ENCODE data around the gene CTSV.
"Not testable (repeated sequence)": the region's sequence is repeated elsewhere in the genome, so short reads cannot be mapped to it uniquely, and the experiment has no call there.

Gene CTSV

DNA sequence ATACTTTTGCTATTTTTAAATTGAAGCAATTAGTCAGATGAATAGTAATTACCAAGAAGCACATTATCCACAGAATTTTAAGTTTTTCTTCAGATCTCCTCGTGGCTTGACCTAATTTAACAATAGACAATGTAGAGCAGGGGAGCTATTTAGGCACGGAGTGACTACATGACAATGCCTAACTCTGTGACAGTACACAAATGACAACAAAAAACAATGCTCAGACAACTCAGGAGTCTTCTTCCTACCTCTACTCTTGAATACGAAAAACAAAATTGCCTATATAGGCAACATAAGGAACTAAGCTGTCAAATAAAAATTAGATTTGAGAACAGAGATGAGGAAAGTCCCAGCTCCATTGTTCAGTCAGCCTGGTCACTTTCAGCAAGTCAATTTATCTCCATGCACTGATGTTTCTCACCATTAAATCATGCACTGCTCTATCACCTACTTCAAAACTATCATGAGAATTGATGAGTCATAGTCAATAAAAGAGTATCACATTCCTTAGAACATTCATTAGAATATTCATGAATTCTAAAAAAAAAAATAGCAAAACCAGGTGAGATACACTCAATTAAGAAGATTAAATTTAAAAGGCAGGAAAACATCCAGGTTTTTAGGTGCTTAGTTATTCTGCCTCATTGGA, 38.7 kb downstream of the CTSV start:
- H3K9ac ChIP-seq (ENCODE audit: low read length); H3K23ac ChIP-seq (ENCODE audit: low read length in 2 of 2); H3K14ac ChIP-seq (ENCODE audit: low read length in 2 of 2); H4K8ac ChIP-seq (ENCODE audit: low read length); H4K91ac ChIP-seq (ENCODE audit: low read length); H2AFZ ChIP-seq (ENCODE audit: low read depth, low read length); H2BK5ac ChIP-seq (ENCODE audit: low read depth, low read length, poor library complexity, severe bottlenecking); H3K36me3 ChIP-seq (ENCODE audit: control insufficient read depth in 1 of 2, insufficient read depth in 2 of 2, low read depth in 1 of 2, low read length in 2 of 2); H3K4me1 ChIP-seq (ENCODE audit: control insufficient read depth, insufficient read depth, low read depth, low read length); H2BK12ac ChIP-seq (ENCODE audit: low read length in 2 of 2); DNase-seq; H3K9me3 ChIP-seq (ENCODE audit: control insufficient read depth, low read length); H3K4ac ChIP-seq (ENCODE audit: low read depth in 1 of 2, low read length in 2 of 2); H3K27me3 ChIP-seq (ENCODE audit: control insufficient read depth in 1 of 2, insufficient read depth in 1 of 2, low read length in 2 of 2); H3K79me1 ChIP-seq (replicated peaks; ENCODE audit: low read length, poor library complexity, severe bottlenecking); H3K18ac ChIP-seq (ENCODE audit: low read depth in 1 of 2, low read length in 2 of 2); H2BK15ac ChIP-seq (ENCODE audit: low read depth, poor library complexity, severe bottlenecking); H3K4me2 ChIP-seq (ENCODE audit: low read length, poor library complexity, severe bottlenecking); H3K4me3 ChIP-seq (ENCODE audit: insufficient read depth in 1 of 2, low read depth in 1 of 2, low read length in 2 of 2); H2AK5ac ChIP-seq (ENCODE audit: low read length, severe bottlenecking); H2BK120ac ChIP-seq (ENCODE audit: low read depth, low read length); H3K27ac ChIP-seq (ENCODE audit: low read length, poor library complexity, severe bottlenecking): not testable (repeated sequence)
- WGBS: no CpG with 5 or more reads among the region's 3 CpGs

DNA sequence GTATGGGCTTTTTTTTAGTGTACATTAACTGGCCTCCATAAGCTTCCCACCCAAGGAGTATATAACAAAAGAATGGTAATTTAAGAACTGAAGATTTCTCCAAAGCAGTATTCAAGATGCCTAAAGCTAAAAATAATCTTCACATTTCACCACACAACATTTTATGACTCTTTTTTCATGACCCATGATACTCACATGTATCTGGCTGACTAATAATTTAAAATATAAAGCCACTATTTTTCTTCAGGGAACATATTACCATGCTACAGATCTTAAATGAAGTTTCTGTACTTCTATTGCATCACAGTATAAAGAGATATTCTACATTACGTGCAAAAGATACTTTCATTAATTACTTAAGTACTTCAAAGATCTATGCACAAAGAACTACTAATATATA, 39.2 kb downstream of the CTSV start:
- DNase-seq; H3K18ac ChIP-seq (ENCODE audit: low read depth in 1 of 2, low read length in 2 of 2); H3K27ac ChIP-seq (ENCODE audit: low read length, poor library complexity, severe bottlenecking); H3K27me3 ChIP-seq (ENCODE audit: control insufficient read depth in 1 of 2, insufficient read depth in 1 of 2, low read length in 2 of 2); H3K36me3 ChIP-seq (ENCODE audit: control insufficient read depth in 1 of 2, insufficient read depth in 2 of 2, low read depth in 1 of 2, low read length in 2 of 2); H3K4me3 ChIP-seq (ENCODE audit: insufficient read depth in 1 of 2, low read depth in 1 of 2, low read length in 2 of 2); H2AK5ac ChIP-seq (ENCODE audit: low read length, severe bottlenecking); H3K4ac ChIP-seq (ENCODE audit: low read depth in 1 of 2, low read length in 2 of 2); H3K79me1 ChIP-seq (replicated peaks; ENCODE audit: low read length, poor library complexity, severe bottlenecking); H3K4me2 ChIP-seq (ENCODE audit: low read length, poor library complexity, severe bottlenecking); H3K23ac ChIP-seq (ENCODE audit: low read length in 2 of 2); H2AFZ ChIP-seq (ENCODE audit: low read depth, low read length); H3K9ac ChIP-seq (ENCODE audit: low read length); H3K14ac ChIP-seq (ENCODE audit: low read length in 2 of 2); H3K4me1 ChIP-seq (ENCODE audit: control insufficient read depth, insufficient read depth, low read depth, low read length); H4K91ac ChIP-seq (ENCODE audit: low read length); H2BK15ac ChIP-seq (ENCODE audit: low read depth, poor library complexity, severe bottlenecking); H2BK5ac ChIP-seq (ENCODE audit: low read depth, low read length, poor library complexity, severe bottlenecking); H2BK120ac ChIP-seq (ENCODE audit: low read depth, low read length); H4K8ac ChIP-seq (ENCODE audit: low read length); H3K9me3 ChIP-seq (ENCODE audit: control insufficient read depth, low read length); H2BK12ac ChIP-seq (ENCODE audit: low read length in 2 of 2): not testable (repeated sequence)
- WGBS: no CpG with 5 or more reads among the region's 1 CpG

DNA sequence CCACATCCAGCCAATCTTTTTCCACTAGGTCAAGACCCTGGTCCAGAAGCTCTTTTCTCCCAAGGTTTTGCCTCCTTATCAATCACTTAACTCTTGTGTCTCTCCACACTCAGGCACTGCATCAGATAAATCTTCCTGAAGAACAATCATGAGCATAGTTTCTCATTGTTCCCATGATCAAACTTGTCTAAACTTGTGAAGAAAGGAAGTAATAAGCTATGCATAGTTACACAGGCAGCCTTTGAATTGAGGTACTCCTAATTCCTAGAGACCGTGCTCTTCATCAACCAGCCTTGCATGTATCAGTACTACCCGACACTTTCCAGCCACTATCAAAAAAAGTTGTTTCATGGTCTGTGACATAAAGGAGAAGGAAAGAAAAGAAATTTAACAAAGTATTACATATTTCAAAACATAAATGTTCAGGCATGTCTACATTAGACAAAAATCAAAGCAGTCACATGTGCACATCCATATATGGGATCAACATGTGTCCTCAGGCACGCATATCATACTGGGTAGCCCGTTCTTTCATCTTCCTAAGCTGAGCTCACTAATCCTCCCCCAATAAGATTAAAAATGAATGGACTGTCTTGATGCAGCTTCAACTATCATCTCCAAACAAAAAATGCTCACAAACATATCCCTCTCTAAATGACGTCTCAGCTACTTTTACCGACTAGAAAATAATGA, 41.8 kb downstream of the CTSV start:
- not testable (repeated sequence) for H2BK12ac ChIP-seq (ENCODE audit: low read length in 2 of 2); H3K4ac ChIP-seq (ENCODE audit: low read depth in 1 of 2, low read length in 2 of 2); H3K4me3 ChIP-seq (ENCODE audit: insufficient read depth in 1 of 2, low read depth in 1 of 2, low read length in 2 of 2); H3K27ac ChIP-seq (ENCODE audit: low read length, poor library complexity, severe bottlenecking); H3K27me3 ChIP-seq (ENCODE audit: control insufficient read depth in 1 of 2, insufficient read depth in 1 of 2, low read length in 2 of 2); H3K18ac ChIP-seq (ENCODE audit: low read depth in 1 of 2, low read length in 2 of 2); H3K4me1 ChIP-seq (ENCODE audit: control insufficient read depth, insufficient read depth, low read depth, low read length); H3K9ac ChIP-seq (ENCODE audit: low read length); H3K79me1 ChIP-seq (replicated peaks; ENCODE audit: low read length, poor library complexity, severe bottlenecking); H4K8ac ChIP-seq (ENCODE audit: low read length); H2BK5ac ChIP-seq (ENCODE audit: low read depth, low read length, poor library complexity, severe bottlenecking); H2BK120ac ChIP-seq (ENCODE audit: low read depth, low read length); H2AFZ ChIP-seq (ENCODE audit: low read depth, low read length); DNase-seq; H3K4me2 ChIP-seq (ENCODE audit: low read length, poor library complexity, severe bottlenecking); H2AK5ac ChIP-seq (ENCODE audit: low read length, severe bottlenecking); H3K36me3 ChIP-seq (ENCODE audit: control insufficient read depth in 1 of 2, insufficient read depth in 2 of 2, low read depth in 1 of 2, low read length in 2 of 2); H3K14ac ChIP-seq (ENCODE audit: low read length in 2 of 2); H3K23ac ChIP-seq (ENCODE audit: low read length in 2 of 2); H2BK15ac ChIP-seq (ENCODE audit: low read depth, poor library complexity, severe bottlenecking); H3K9me3 ChIP-seq (ENCODE audit: control insufficient read depth, low read length); H4K91ac ChIP-seq (ENCODE audit: low read length)
- WGBS: 86% methylated on average over 1 of the region's 6 CpGs

DNA sequence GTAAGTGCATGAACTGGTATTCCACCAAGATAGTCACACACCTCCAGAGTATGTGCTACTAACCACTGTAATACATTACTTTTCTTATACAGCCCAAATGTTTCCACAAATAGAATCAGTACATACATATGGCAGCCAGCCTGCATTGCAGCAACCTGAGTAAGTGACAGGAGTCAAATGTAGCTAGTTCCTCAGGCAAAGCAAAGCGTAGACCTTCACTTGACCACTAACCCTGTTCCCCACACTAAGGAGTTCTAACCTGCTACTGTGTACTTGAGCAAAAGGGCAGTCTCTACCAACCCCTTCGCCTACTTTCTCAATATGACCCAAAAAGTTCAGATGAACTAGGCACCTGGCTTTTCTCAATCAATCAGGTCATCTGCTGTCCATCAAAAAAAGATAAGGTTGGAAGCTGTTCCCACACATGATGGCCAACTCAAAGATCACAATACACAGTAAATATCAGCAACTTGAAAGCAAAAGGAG, 44.4 kb downstream of the CTSV start:
- not testable (repeated sequence) for H3K23ac ChIP-seq (ENCODE audit: low read length in 2 of 2); H2BK5ac ChIP-seq (ENCODE audit: low read depth, low read length, poor library complexity, severe bottlenecking); H3K18ac ChIP-seq (ENCODE audit: low read depth in 1 of 2, low read length in 2 of 2); H3K79me1 ChIP-seq (replicated peaks; ENCODE audit: low read length, poor library complexity, severe bottlenecking); H2BK12ac ChIP-seq (ENCODE audit: low read length in 2 of 2); H2BK120ac ChIP-seq (ENCODE audit: low read depth, low read length); H3K14ac ChIP-seq (ENCODE audit: low read length in 2 of 2); H4K8ac ChIP-seq (ENCODE audit: low read length); DNase-seq; H3K27ac ChIP-seq (ENCODE audit: low read length, poor library complexity, severe bottlenecking); H3K9ac ChIP-seq (ENCODE audit: low read length); H3K27me3 ChIP-seq (ENCODE audit: control insufficient read depth in 1 of 2, insufficient read depth in 1 of 2, low read length in 2 of 2); H3K4ac ChIP-seq (ENCODE audit: low read depth in 1 of 2, low read length in 2 of 2); H2BK15ac ChIP-seq (ENCODE audit: low read depth, poor library complexity, severe bottlenecking); H3K4me1 ChIP-seq (ENCODE audit: control insufficient read depth, insufficient read depth, low read depth, low read length); H3K4me3 ChIP-seq (ENCODE audit: insufficient read depth in 1 of 2, low read depth in 1 of 2, low read length in 2 of 2); H3K9me3 ChIP-seq (ENCODE audit: control insufficient read depth, low read length); H2AFZ ChIP-seq (ENCODE audit: low read depth, low read length); H2AK5ac ChIP-seq (ENCODE audit: low read length, severe bottlenecking); H4K91ac ChIP-seq (ENCODE audit: low read length); H3K4me2 ChIP-seq (ENCODE audit: low read length, poor library complexity, severe bottlenecking); H3K36me3 ChIP-seq (ENCODE audit: control insufficient read depth in 1 of 2, insufficient read depth in 2 of 2, low read depth in 1 of 2, low read length in 2 of 2)
- WGBS: no CpG with 5 or more reads among the region's 2 CpGs
